WTC11 (cell line): ENCODE results near the gene ASB2.

Experiments
- NFYB ChIP-seq: sonication (generic); formaldehyde crosslinking; conservative IDR thresholded peaks from 2 replicates; pipeline ENCODE4 v1.8.0; 2022; ENCODE audit warnings: low read depth, missing genetic modification reagents
- TEAD4 ChIP-seq: sonication (generic); formaldehyde crosslinking; IDR thresholded peaks from 2 replicates; pipeline ENCODE4 v1.8.0; 2022; ENCODE audit warnings: mild to moderate bottlenecking, missing genetic modification reagents
- ZNF416 ChIP-seq: fragments of 250-450 bp; sonication (Bioruptor Pico); IDR thresholded peaks from 2 replicates; pipeline ENCODE4 v1.9.0; 2021; ENCODE audit warnings: mild to moderate bottlenecking, inconsistent platforms
- TF ChIP-seq, protein P1 (sequence below): sonication (generic); formaldehyde crosslinking; IDR thresholded peaks from 2 replicates; pipeline ENCODE4 v1.8.1; 2023; ENCODE audit warnings: mild to moderate bottlenecking, missing genetic modification reagents, moderate library complexity

GRCh38 chr14:93963692-93964091 lies 12.7 kb downstream of the ASB2 start:
- no peak for TF ChIP-seq ZNF416 (CRISPR knock-in tag)
- TF ChIP-seq, protein P1, sequence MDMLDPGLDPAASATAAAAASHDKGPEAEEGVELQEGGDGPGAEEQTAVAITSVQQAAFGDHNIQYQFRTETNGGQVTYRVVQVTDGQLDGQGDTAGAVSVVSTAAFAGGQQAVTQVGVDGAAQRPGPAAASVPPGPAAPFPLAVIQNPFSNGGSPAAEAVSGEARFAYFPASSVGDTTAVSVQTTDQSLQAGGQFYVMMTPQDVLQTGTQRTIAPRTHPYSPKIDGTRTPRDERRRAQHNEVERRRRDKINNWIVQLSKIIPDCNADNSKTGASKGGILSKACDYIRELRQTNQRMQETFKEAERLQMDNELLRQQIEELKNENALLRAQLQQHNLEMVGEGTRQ (CRISPR knock-in tag), result no peak
- no peak for TF ChIP-seq TEAD4 (CRISPR knock-in tag)
- no peak for TF ChIP-seq NFYB (CRISPR knock-in tag)
